H1 (cell line): ENCODE data around the gene ME3. TPM values are rescaled to one million over a fixed set of nuclear protein-coding genes. Genes with fewer than 3 reads are reported as not detected.

ENCODE experiments used
- CTCF ChIA-PET: fragments of 300-600 bp; sonication (Branson Sonifier 250); formaldehyde crosslinking; loops from one replicate; lab custom pipeline; 2021; ENCODE audit not compliant: partially characterized antibody; lab: Charles Lee
- POLR2A ChIA-PET: fragments of 300-600 bp; sonication (Branson Sonifier 250); formaldehyde crosslinking; loops from one replicate; lab custom pipeline; 2021; ENCODE audit warnings: inconsistent platforms; ENCODE audit not compliant: partially characterized antibody; lab: Charles Lee
- DNase-seq, 2 experiments: peaks; one replicate each; pipeline versions ENCODE4 v3.0.0 to v3.0.0-alpha.2; 2010 to 2022; ENCODE audit warnings: low spot score in 2 of 2, low read depth in 1 of 2, mixed read lengths in 1 of 2
- FAIRE-seq: peaks from 2 replicates; lab custom pipeline; 2011; peaks lifted over from hg19 to GRCh38; lab: Jason Lieb, UNC
- H2AFZ ChIP-seq: 2 replicates; pipeline ENCODE4 v1.8.1; 2012; ENCODE audit warnings: low read length, inconsistent platforms
- H2AK5ac ChIP-seq: 2 replicates; pipeline ENCODE4 v1.6.1; 2013; ENCODE audit warnings: low read depth, low read length
- H2BK120ac ChIP-seq: replicated peaks from 2 replicates; pipeline ENCODE3; 2013; ENCODE audit warnings: low read depth, low read length, inconsistent platforms
- H2BK12ac ChIP-seq: 2 replicates; pipeline ENCODE4 v1.6.1; 2013; ENCODE audit warnings: low read depth, low read length
- H2BK15ac ChIP-seq: 2 replicates; pipeline ENCODE4 v1.6.1; 2013; ENCODE audit warnings: low read length
- H2BK20ac ChIP-seq: 2 replicates; pipeline ENCODE4 v1.6.1; 2013; ENCODE audit warnings: low read length
- H2BK5ac ChIP-seq: 2 replicates; pipeline ENCODE4 v1.6.1; 2013; ENCODE audit warnings: low read depth, low read length
- H3K14ac ChIP-seq: 2 replicates; pipeline ENCODE4 v1.6.1; 2013; ENCODE audit warnings: inconsistent platforms; ENCODE audit not compliant: insufficient read length
- H3K18ac ChIP-seq: 2 replicates; pipeline ENCODE4 v1.6.1; 2013; ENCODE audit warnings: low read length; ENCODE audit errors: extremely low read depth
- H3K23ac ChIP-seq: 2 replicates; pipeline ENCODE4 v1.6.1; 2013; ENCODE audit warnings: inconsistent platforms; ENCODE audit not compliant: insufficient read length
- H3K23me2 ChIP-seq: 2 replicates; pipeline ENCODE4 v1.6.1; 2013; ENCODE audit warnings: low read depth, low read length
- H3K27ac ChIP-seq: 2 replicates; pipeline ENCODE4 v1.6.1; 2011; ENCODE audit warnings: low read depth, low read length, inconsistent platforms
- H3K27me3 ChIP-seq, 4 experiments: replicated peaks in 1 of 4; 1 replicate in 1 of 4; 2 replicates in 3 of 4; pipeline versions ENCODE4 v1.6.1 to v1.8.1; 2011 to 2013; ENCODE audit warnings: low read length in 3 of 4, mild to moderate bottlenecking in 3 of 4, inconsistent platforms in 2 of 4, mixed read lengths in 2 of 4, moderate library complexity in 1 of 4; ENCODE audit not compliant: control insufficient read depth in 3 of 4, insufficient read depth in 3 of 4; ENCODE audit errors: extremely low read depth in 1 of 4
- H3K36me3 ChIP-seq, 4 experiments: 2 replicates each; pipeline versions ENCODE4 v1.6.1 to v1.8.1; 2011 to 2013; ENCODE audit warnings: mild to moderate bottlenecking in 4 of 4, low read length in 3 of 4, moderate library complexity in 2 of 4, control low read depth in 1 of 4, inconsistent platforms in 1 of 4; ENCODE audit not compliant: insufficient read depth in 4 of 4, control insufficient read depth in 2 of 4
- H3K4ac ChIP-seq: replicated peaks from 2 replicates; pipeline ENCODE3; 2013; ENCODE audit warnings: low read length, low read depth, mixed read lengths, inconsistent platforms; ENCODE audit not compliant: insufficient read length
- H3K4me1 ChIP-seq, 4 experiments: replicated peaks in 1 of 4; 1 replicate in 1 of 4; 2 replicates in 3 of 4; pipeline versions ENCODE4 v1.6.1 to v1.8.1; 2011 to 2013; ENCODE audit warnings: low read length in 3 of 4, inconsistent platforms in 2 of 4, mixed read lengths in 1 of 4; ENCODE audit not compliant: insufficient read depth in 4 of 4, control insufficient read depth in 3 of 4
- H3K4me2 ChIP-seq, 2 experiments: 2 replicates each; pipeline versions ENCODE4 v1.6.1 to v1.8.1; 2011 to 2013; ENCODE audit warnings: low read depth in 2 of 2, low read length in 2 of 2, control low read depth in 1 of 2, inconsistent platforms in 1 of 2, mild to moderate bottlenecking in 1 of 2; ENCODE audit not compliant: insufficient read depth in 1 of 2
- H3K4me3 ChIP-seq, 4 experiments: fragments of 200-600, 300-600 bp in 1 of 4; sonication (generic), shearing (Covaris generic), sonication (Bioruptor Twin) in 1 of 4; 2 replicates each; pipeline versions ENCODE4 v1.5.1 to v1.8.1; 2011 to 2016; ENCODE audit warnings: low read length in 4 of 4, low read depth in 3 of 4, control low read depth in 2 of 4, inconsistent platforms in 2 of 4, mild to moderate bottlenecking in 2 of 4, mixed read lengths in 1 of 4, moderate library complexity in 1 of 4; ENCODE audit not compliant: insufficient read depth in 2 of 4; ENCODE audit errors: extremely low read depth in 1 of 4
- H3K56ac ChIP-seq: replicated peaks from 2 replicates; pipeline ENCODE3; 2013; ENCODE audit warnings: low read depth, mild to moderate bottlenecking, mixed read lengths, low read length, inconsistent platforms; ENCODE audit not compliant: insufficient read length
- H3K79me1 ChIP-seq: 2 replicates; pipeline ENCODE4 v1.6.1; 2013; ENCODE audit warnings: low read depth, low read length, control low read depth
- H3K79me2 ChIP-seq, 2 experiments: 2 replicates each; pipeline versions ENCODE4 v1.6.1 to v1.8.1; 2012 to 2013; ENCODE audit warnings: low read length in 2 of 2, mild to moderate bottlenecking in 2 of 2, inconsistent platforms in 1 of 2; ENCODE audit not compliant: insufficient read depth in 2 of 2, control insufficient read depth in 1 of 2
- H3K9ac ChIP-seq, 4 experiments: replicated peaks in 1 of 4; 1 replicate in 1 of 4; 2 replicates in 3 of 4; pipeline versions ENCODE4 v1.6.1 to v1.8.1; 2011 to 2013; ENCODE audit warnings: low read depth in 3 of 4, low read length in 3 of 4, control low read depth in 2 of 4, mild to moderate bottlenecking in 2 of 4, moderate library complexity in 2 of 4, inconsistent platforms in 1 of 4; ENCODE audit errors: extremely low read depth in 1 of 4
- H3K9me3 ChIP-seq, 2 experiments: 2 replicates each; pipeline versions ENCODE4 v1.6.1 to v1.8.1; 2012 to 2013; ENCODE audit warnings: mild to moderate bottlenecking in 2 of 2, moderate library complexity in 2 of 2, control low read depth in 1 of 2, inconsistent platforms in 1 of 2, low read depth in 1 of 2, low read length in 1 of 2, mixed read lengths in 1 of 2; ENCODE audit not compliant: insufficient read depth in 2 of 2
- H4K20me1 ChIP-seq, 2 experiments: replicated peaks in 1 of 2; 2 replicates each; pipeline versions ENCODE3 to v1.8.1; 2011 to 2013; ENCODE audit warnings: inconsistent platforms in 2 of 2, low read length in 2 of 2, mild to moderate bottlenecking in 1 of 2; ENCODE audit not compliant: insufficient read depth in 2 of 2, control insufficient read depth in 1 of 2
- H4K5ac ChIP-seq: 2 replicates; pipeline ENCODE4 v1.6.1; 2013; ENCODE audit warnings: low read length, low read depth, mixed read lengths, inconsistent platforms; ENCODE audit not compliant: insufficient read length
- H4K8ac ChIP-seq: 2 replicates; pipeline ENCODE4 v1.8.0; 2013; ENCODE audit warnings: mild to moderate bottlenecking, moderate library complexity, low read length, inconsistent platforms; ENCODE audit not compliant: insufficient read depth; ENCODE audit errors: extremely low read depth
- H4K91ac ChIP-seq: replicated peaks from 2 replicates; pipeline ENCODE3; 2013; ENCODE audit warnings: low read length, mixed read lengths, inconsistent platforms; ENCODE audit not compliant: insufficient read length
- CREB1 ChIP-seq: IDR thresholded peaks from 2 replicates; pipeline ENCODE4 v1.6.1; 2012; ENCODE audit warnings: inconsistent platforms
- HDAC6 ChIP-seq: IDR thresholded peaks from one replicate; pipeline ENCODE4 v1.7.1; 2012; ENCODE audit warnings: low read depth, mild to moderate bottlenecking, inconsistent platforms, low read length, moderate library complexity
- PHF8 ChIP-seq: fragments of 200-600 bp; sonication (generic); conservative IDR thresholded peaks from 2 replicates; pipeline ENCODE4 v1.7.1; 2012; ENCODE audit warnings: low read depth, mild to moderate bottlenecking, inconsistent platforms, low read length, moderate library complexity
- SAP30 ChIP-seq: fragments of 300-600 bp; sonication (generic); IDR thresholded peaks from 2 replicates; pipeline ENCODE4 v1.7.1; 2012; ENCODE audit warnings: low read length, moderate library complexity, mild to moderate bottlenecking, inconsistent platforms; ENCODE audit not compliant: insufficient read depth, insufficient replicate concordance
- SIRT6 ChIP-seq: IDR thresholded peaks from one replicate; pipeline ENCODE4 v1.7.1; 2012; ENCODE audit warnings: low read length, inconsistent platforms
- SRF ChIP-seq: IDR thresholded peaks from 2 replicates; pipeline ENCODE4 v1.6.1; 2011; ENCODE audit warnings: mild to moderate bottlenecking, low read depth, low read length, moderate library complexity
- TCF12 ChIP-seq: IDR thresholded peaks from 2 replicates; pipeline ENCODE4 v1.6.1; 2011; ENCODE audit warnings: low read depth, mild to moderate bottlenecking, low read length
- ZNF274 ChIP-seq: IDR thresholded peaks from 2 replicates; pipeline ENCODE4 v1.7.0; 2012; ENCODE audit warnings: low read length, borderline replicate concordance; ENCODE audit errors: extremely low read depth
- WGBS, 2 experiments: shearing (Covaris generic) in 1 of 2; methylation state at CpG; one replicate each; pipeline versions ENCODE4 v1.1.6 to v1.1.7; 2013 to 2015; ENCODE audit warnings: low lambda C conversion rate in 2 of 2, mixed read lengths in 2 of 2, inconsistent platforms in 1 of 2, low coverage in 1 of 2, missing lambda C conversion rate in 1 of 2; ENCODE audit not compliant: insufficient replicate concordance in 2 of 2, insufficient coverage in 1 of 2, insufficient read length in 1 of 2; ENCODE audit errors: extremely low coverage in 1 of 2, missing lambda C conversion rate in 1 of 2; 5-methylcytosine and 5-hydroxymethylcytosine counted together
- polyA plus RNA-seq, 7 experiments: library from polyadenylated mRNA; depleted of rRNA in 3 of 7; stranded (reverse) in 5 of 7; unstranded in 2 of 7; fragments of >200 nt in 5 of 7; fragments of 200-250 nt in 2 of 7; gene quantifications; 1 replicate in 5 of 7; 2 replicates in 1 of 7; 4 replicates in 1 of 7; pipeline versions ENCODE4 v1.2.1 to v1.2.3, GENCODE V29; 2011 to 2013; ENCODE audit warnings: missing spikeins in 2 of 7, mixed read lengths in 2 of 7
- total RNA-seq: library from RNA; stranded (reverse); fragmentation: NEBNext Ultra II Directional; extraction: Animal tissue kit (Norgen Biotek cat#: 25700); gene quantifications from 2 replicates; pipeline ENCODE4 v1.2.1, GENCODE V29; 2021
- TF ChIP-seq, protein P1 (sequence below): IDR thresholded peaks from 2 replicates; pipeline ENCODE4 v1.6.1; 2011; ENCODE audit warnings: low read length, improper control_type of control experiment
- TF ChIP-seq, protein P2 (sequence below), 3 experiments: IDR thresholded peaks; 1 replicate in 2 of 3; 2 replicates in 1 of 3; pipeline versions ENCODE4 v1.5.1 to v1.6.1; 2011; ENCODE audit warnings: low read length in 3 of 3, mild to moderate bottlenecking in 3 of 3, inconsistent platforms in 2 of 3, low read depth in 1 of 3, moderate library complexity in 1 of 3; ENCODE audit not compliant: insufficient read depth in 1 of 3; ENCODE audit errors: control extremely low read depth in 1 of 3

ME3 gene
- total and polyA plus RNA-seq, 2 of the 8 experiments (the other 6 are each of a cell fraction or from before 2014, with no cell fraction given): 1.5 to 2.8 TPM

DNA sequence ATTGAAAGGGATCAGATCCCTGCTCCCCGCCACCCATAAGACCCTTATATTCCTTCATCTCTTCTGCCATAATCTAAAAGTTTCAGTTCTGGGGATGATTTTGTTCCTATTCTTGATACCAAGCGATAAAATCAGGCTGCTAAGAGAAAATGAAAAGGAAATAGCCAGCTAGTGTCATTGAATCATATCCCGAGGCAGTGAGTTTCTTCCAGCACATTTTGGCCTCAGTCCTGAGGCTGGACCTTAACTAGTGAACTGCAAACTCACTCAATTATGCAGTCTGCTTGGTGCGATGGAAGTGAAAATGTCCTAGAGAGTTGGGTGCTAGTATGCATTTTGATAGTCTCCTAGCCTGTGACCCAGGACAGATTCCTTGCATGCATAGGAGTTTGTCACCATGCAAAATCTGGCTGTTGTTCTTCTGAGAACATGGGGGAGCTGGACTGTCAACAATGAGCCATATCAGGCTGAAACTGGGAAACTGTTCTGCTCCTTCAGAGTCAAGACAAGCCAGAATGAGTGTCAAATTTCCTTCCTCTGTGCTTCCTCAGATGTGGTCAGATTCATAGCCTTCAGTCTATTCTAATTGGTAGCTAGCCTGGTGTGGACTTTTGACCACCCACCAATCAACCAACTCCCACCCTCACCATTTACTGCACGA, 194.8 kb downstream of the ME3 start:
- FAIRE-seq (no peak), DNase-seq (no peak)
- CTCF ChIA-PET: interaction anchor here (1.3 to 1.6 kb wide), 2 partner anchors 14 to 20 kb away, joined by 3 to 4 read pairs; no protein-coding TSS in a partner anchor
- TF ChIP-seq TCF12: no peak
- TF ChIP-seq SAP30: no peak
- no peak for TF ChIP-seq SIRT6
- TF ChIP-seq SRF: no peak
- TF ChIP-seq ZNF274: no peak
- no peak for TF ChIP-seq PHF8
- TF ChIP-seq, protein P1, sequence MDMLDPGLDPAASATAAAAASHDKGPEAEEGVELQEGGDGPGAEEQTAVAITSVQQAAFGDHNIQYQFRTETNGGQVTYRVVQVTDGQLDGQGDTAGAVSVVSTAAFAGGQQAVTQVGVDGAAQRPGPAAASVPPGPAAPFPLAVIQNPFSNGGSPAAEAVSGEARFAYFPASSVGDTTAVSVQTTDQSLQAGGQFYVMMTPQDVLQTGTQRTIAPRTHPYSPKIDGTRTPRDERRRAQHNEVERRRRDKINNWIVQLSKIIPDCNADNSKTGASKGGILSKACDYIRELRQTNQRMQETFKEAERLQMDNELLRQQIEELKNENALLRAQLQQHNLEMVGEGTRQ: no peak
- TF ChIP-seq CREB1: no peak
- TF ChIP-seq HDAC6: no peak
- TF ChIP-seq, protein P2, sequence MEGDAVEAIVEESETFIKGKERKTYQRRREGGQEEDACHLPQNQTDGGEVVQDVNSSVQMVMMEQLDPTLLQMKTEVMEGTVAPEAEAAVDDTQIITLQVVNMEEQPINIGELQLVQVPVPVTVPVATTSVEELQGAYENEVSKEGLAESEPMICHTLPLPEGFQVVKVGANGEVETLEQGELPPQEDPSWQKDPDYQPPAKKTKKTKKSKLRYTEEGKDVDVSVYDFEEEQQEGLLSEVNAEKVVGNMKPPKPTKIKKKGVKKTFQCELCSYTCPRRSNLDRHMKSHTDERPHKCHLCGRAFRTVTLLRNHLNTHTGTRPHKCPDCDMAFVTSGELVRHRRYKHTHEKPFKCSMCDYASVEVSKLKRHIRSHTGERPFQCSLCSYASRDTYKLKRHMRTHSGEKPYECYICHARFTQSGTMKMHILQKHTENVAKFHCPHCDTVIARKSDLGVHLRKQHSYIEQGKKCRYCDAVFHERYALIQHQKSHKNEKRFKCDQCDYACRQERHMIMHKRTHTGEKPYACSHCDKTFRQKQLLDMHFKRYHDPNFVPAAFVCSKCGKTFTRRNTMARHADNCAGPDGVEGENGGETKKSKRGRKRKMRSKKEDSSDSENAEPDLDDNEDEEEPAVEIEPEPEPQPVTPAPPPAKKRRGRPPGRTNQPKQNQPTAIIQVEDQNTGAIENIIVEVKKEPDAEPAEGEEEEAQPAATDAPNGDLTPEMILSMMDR (IDR thresholded peaks at IDR 0.05; ENCODE audit: control extremely low read depth in 1 of 3, insufficient read depth in 1 of 3, low read depth in 1 of 3, low read length in 3 of 3): no peak

More for the DNA sequence above, 194.8 kb downstream of the ME3 start:
- no peaks in the 10 kb centered on the region for H3K27me3 ChIP-seq
- no peak overlapping the region for H2BK120ac ChIP-seq
- H2AFZ ChIP-seq: no peak overlapping the region
- no peak overlapping the region for H3K27ac ChIP-seq
- no peak overlapping the region for H3K4me3 ChIP-seq
- no peaks in the 10 kb centered on the region for H3K36me3 ChIP-seq
- no peak overlapping the region for H4K8ac ChIP-seq
- no peaks in the 10 kb centered on the region for H3K9me3 ChIP-seq
- WGBS, 2 experiments: 87% methylated on average over 5 of the region's 5 CpGs; no CpG with 5 or more reads in 1 of the 2 experiments
- no peak overlapping the region for H4K91ac ChIP-seq
- H3K9ac ChIP-seq: no peak overlapping the region
- no peak overlapping the region for H3K4me2 ChIP-seq
- H3K23ac ChIP-seq: no peak overlapping the region
- POLR2A ChIA-PET: no interaction called here
- peaks cover 0 to 6% (median 1%) of the 10 kb centered on the region in 4 experiments; a peak in 2 of 7 replicates for H3K4me1 ChIP-seq
- H3K14ac ChIP-seq: no peak overlapping the region
- H2AK5ac ChIP-seq: no peak overlapping the region
- no peak overlapping the region for H4K5ac ChIP-seq
- H3K56ac ChIP-seq: no peak overlapping the region
- H3K23me2 ChIP-seq: no peaks in the 10 kb centered on the region
- no peaks in the 10 kb centered on the region for H4K20me1 ChIP-seq
- no peak overlapping the region for H3K4ac ChIP-seq
- H2BK15ac ChIP-seq: no peak overlapping the region
- no peak overlapping the region for H2BK5ac ChIP-seq
- no peaks in the 10 kb centered on the region for H3K79me1 ChIP-seq
- H2BK12ac ChIP-seq: no peak overlapping the region
- no peak overlapping the region; the same call in 1 of the 2 replicates for H3K18ac ChIP-seq
- H3K79me2 ChIP-seq: no peaks in the 10 kb centered on the region
- no peak overlapping the region for H2BK20ac ChIP-seq
